Stimulated activated CD8-positive, alpha-beta memory T cell treated with anti-CD3 and anti-CD28 coated beads, Interleukin-4, amount 100 ng/mL, for 1 hour (primary cell): ENCODE data around the gene SLC22A5.
A peak's percentile ranks its signal among the peaks of the same experiment; 100 is the strongest.
"Not testable (repeated sequence)": the region's sequence is repeated elsewhere in the genome, so short reads cannot be mapped to it uniquely, and the experiment has no call there.

Experiments used
- DNase-seq, 2 donors: peaks; one replicate each; pipeline ENCODE4 v3.0.0-alpha.2; 2020; ENCODE audit warnings: low read depth in 2 of 2, low spot score in 1 of 2

SLC22A5 gene

DNA sequence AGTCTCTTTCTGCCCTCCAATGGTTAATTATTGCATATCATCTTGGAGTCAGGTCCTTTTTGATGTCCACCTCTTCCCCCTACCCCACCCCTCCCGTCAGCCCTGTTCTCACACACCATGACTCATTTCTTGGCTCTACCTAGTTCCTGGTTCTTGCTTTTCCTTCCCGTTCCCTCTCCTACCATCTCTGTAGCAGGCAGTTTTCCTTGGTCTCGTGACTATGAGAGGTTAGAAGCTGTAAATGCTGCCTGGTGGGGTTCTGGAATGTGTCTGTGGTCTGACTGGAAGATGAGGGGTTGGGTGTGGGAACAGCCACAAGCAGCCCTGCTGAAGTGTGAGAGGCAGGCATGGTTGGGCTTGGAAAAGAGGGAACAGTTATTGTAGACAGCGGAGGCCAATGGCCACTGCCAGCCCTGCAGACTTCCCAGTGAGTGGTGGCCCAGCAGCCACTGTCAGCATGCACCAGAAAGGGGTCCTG lies 18.2 kb downstream of the SLC22A5 start:
- no peak for DNase-seq

DNA sequence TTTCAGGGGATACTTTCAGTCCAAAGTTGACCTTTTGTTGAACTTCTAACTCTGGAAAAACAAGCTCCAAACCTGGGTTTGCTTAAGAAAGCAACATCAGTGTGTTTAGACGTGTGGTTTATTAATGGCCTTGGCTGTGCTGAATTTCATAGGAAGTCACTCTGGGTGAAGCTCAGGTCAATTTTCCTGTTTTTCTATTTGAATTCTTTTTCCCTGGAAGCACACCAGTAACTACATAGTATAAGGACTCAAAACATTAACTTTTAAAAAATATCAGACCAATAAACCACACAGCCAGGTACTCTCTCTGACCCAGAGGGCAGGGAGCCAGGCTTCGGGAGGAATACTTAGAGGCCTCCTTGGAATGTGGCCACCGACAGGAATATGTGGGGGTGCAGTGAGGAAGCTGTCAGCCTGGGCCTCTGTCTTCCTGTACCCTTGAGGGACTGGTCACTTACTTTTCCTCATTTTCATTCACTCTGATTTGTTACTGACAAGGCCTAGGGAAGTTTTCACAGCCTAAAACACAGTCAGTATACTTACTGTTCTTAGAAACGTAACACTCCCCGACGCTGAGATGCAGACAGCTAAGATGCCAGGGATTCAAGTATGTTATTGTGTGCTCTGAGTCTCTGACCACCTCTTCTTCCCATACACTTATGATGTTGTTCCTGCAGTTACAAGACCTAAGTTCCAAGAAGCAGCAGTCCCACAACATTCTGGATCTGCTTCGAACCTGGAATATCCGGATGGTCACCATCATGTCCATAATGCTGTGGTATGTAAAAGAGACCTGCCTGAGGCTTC lies 18.9 kb downstream of the SLC22A5 start:
- no peak for DNase-seq

DNA sequence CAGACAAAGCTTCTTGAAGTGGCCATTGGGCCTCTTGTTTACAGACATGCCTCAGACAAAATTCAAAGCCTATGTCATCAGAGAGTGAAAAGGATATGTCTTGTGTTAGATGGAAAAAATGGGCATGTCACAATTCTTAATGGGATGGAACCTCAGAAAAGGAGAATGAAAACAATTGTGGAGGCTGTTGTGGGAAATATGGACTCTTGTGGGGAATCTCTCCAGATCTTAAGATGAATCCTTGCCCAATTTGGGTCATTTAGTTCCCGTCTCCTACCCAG lies 19.5 kb downstream of the SLC22A5 start:
- DNase-seq = no peak

DNA sequence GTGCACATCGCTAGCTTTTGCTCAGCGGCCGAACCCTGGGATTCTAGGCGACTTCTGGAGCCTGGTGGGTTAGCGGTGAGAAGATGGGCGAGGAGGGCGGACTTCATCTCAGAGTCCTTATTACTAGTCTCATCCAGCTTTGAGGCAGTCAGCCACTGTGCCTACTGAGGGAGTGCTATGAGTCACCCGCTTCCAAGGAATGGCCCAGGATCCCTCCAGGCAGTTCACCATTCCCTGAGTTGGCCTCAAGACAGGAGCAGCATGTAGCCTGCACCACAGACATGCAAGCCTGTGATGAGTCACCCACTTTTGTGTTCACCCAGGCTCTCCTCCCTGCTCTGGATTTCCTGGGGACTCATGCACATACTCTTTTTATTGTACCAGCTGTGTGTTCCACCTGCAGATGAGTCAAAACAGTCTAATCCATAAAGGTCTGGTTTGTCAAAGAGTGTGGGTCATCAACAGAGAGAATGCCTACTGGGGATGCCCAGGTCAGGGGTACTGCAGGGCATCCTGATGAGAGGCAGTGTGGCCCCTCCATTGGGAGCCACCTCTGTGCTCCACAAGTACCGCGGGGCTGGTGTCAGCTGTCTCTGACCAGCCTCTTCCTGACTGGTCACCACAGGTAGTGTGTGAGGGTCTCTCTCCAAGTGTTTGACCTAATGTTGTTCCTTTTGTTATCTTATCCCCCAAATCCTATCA lies 20.2 kb downstream of the SLC22A5 start:
- DNase-seq = no peak

DNA sequence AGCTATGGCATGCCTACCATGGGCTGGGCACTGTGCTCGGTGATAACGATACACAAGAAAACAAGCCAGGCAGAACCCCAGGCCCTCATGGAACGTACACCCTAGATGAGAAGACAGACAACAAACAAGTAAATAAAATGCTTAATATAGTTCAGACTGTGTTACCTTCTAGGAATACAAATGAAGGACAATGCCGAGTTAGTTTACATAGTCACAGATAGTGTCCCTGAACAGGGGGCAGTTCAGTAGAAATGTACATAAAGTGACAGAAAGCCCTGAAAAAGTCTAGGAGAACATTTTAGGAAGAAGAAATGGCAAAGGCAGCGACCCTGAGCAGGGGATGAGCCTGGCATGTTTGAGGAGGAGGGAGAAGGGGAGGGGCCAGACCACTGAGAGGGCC lies 21.7 kb downstream of the SLC22A5 start:
- DNase-seq = no peak

DNA sequence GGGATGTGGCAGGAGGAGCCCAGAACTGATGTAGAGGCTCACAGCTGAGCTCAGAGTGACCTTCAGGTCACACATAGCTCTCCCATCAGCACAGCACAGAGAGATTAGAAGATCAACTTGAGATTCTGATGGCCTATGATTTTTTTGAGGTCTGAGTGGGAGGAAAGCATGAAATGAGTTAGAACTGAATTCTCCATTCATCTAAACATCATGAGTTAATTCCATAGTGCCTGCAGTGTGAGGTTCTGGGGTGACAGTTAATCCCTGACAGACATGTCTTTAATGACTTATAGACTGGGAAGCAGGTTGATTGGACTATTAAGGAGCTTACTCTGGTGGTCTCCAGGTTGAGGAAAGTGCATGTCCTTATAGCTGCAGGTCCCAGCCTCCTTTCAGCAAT lies 22.4 kb downstream of the SLC22A5 start:
- DNase-seq = no peak

DNA sequence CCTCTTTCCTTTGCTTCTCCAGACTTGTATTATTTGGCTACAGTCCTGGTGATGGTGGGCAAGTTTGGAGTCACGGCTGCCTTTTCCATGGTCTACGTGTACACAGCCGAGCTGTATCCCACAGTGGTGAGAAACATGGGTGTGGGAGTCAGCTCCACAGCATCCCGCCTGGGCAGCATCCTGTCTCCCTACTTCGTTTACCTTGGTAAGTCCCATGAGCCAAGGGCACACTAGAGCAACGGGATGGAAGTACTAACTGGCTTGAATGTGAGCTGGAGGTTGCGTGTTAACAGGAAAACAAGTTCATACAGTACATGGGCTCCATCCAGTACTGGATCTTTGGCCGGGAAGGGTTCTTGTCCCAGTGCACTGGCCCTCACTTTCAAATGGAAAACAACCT lies 22.9 kb downstream of the SLC22A5 start:
- no peak for DNase-seq

DNA sequence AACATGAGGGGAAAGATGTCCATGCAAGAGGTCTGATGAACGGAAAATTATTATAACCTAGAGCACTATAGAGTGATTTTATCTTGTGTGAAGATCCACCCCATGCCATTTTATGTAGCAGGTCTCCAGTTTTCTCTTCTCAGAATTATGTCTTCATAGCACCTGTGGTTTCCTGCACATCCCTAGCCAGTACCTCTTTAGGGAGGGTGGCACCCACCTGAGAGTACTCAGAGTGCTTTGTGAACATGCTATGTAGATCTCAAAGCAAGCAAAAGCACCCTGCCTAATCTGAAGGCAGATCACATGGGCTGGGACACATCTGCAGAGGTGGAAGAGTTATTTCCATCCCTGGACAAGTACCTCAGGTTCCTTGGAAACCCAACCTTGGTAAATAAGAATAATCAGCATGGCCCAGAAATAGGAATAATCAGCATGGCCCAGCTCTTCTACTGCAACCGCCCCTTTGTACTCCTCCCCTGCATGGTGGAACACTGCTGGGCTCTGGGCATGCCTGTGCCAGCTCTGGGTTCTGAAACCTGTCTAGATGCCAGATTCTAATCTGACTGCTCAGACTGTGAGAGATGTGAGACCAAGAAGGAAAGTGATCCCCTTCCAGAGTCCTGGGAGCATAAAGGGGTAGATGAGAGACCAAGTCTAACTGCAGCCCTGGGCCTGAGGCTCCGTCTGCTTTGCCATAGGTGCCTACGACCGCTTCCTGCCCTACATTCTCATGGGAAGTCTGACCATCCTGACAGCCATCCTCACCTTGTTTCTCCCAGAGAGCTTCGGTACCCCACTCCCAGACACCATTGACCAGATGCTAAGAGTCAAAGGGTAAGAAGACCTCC lies 23.7 kb downstream of the SLC22A5 start:
- DNase-seq = no peak

DNA sequence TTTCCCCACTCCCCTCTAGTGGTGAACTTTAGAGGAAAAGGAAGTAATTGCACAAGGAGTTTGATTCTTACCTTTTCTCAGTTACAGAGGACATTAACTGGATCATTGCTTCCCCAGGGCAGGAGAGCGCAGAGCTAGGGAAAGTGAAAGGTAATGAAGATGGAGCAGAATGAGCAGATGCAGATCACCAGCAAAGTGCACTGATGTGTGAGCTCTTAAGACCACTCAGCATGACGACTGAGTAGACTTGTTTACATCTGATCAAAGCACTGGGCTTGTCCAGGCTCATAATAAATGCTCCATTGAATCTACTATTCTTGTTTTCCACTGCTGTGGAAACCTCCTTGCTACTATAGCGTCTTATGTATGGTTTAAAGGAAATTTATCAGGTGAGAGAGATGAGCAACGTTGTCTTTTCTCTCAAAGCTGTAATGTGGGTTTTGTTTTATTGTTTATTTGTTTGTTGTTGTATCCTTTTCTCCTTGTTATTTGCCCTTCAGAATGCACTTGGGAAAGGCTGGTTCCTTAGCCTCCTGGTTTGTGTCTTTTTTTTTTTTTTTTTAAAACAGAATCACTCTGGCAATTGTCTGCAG lies 25.3 kb downstream of the SLC22A5 start:
- no peak for DNase-seq

DNA sequence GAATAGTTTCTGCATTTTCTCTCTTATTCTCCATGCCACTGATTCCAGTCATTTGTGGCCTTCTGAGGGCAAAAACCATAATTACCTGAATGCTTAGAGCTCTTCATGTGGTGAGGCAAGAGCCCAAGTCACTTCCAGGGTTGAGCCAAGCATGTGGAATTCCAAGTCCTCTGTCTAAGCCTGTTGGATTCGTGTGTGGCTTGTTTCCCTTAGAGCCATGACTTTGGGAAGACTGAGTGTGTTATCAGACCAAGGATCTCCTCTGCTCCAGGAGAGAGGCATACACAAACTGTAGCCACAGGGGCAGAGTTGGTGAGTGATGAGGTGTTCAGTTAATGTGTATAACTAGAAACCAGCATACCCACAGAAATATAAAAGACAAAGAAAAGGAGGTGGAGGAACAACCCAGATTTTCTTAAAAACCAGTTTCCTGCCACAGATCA lies 27.1 kb downstream of the SLC22A5 start:
- no peak for DNase-seq

DNA sequence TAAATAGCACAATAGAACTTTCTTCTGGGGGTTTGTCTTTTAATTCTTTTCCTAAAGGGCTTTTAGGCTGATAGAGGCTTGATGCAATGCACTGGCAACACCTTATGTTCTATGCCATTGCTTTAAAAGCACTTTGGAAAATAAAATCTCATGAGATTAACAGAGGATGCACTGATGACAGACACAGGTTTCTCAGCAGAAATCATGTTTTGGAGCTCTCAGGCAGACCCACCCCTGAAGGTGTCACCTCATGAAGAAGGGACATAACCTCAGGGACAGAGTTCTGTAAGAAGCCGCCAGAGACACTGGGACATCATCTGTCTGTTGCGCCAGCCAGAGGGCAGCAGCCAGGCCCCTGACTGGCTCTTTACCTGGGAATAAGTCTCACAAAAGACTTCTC lies 27.7 kb downstream of the SLC22A5 start:
- DNase-seq = no peak

DNA sequence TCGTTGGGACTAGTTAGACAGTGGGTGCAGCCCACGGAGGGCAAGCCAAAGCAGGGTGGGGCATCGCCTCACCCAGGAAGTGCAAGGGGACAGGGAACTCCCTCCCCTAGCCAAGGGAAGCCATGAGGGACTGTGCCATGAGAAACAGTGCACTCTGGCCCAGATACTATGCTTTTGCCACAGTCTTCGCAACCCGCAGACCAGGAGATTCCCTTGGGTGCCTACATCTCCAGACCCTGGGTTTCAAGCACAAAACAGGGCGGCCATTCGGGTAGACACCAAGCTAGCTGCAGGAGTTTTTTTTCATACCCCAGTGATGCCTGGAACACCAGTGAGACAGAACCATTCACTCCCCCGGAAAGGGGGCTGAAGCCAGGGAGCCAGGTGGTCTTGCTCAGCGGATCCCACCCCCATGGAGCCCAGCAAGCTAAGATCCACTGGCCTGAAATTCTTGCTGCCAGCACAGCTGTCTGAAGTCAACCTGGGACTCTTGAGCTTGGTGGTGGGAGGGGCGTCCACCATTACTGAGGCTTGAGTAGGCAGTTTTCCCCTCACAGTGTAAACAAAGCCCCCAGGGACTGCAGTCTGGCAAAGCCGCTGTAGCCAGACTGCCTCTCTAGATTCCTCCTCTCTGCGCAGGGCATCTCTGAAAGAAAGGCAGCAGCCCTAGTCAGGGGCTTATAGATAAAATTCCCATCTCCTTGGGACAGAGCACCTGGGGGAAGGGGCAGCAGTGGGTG lies 28.6 kb downstream of the SLC22A5 start:
- not testable (repeated sequence) for DNase-seq

DNA sequence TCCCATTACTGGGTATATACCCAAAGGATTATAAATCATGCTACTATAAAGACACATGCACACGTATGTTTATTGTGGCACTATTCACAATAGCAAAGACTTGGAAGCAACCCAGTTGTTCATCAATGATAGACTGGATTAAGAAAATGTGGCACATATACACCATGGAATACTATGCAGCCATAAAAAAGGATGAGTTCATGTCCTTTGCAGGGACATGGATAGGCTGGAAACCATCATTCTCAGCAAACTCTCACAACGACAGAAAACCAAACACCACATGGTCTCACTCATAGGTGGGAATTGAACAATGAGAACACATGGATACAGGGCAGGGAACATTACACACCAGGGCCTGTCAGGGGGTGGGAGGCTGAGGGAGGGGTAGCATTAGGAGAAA lies 34.5 kb downstream of the SLC22A5 start:
- not testable (repeated sequence) for DNase-seq

DNA sequence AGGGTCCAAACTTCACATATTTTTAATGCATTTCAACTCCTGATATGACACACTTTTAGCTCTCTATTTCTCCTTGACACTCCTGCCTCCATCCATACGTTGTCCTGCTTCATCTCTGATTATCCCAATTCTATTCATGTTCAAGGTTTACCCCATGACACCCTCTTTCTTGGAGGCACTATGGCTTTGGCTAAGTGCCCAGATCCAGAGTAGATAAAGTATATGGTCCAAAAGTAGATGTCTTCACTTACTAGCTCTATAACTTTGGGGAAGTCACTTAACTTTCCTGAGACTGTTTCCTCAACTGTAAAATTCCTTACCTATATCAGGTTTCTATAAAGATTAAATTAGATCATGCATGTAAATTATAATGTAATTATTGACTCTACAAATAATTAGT lies 36.1 kb downstream of the SLC22A5 start:
- DNase-seq = no peak

DNA sequence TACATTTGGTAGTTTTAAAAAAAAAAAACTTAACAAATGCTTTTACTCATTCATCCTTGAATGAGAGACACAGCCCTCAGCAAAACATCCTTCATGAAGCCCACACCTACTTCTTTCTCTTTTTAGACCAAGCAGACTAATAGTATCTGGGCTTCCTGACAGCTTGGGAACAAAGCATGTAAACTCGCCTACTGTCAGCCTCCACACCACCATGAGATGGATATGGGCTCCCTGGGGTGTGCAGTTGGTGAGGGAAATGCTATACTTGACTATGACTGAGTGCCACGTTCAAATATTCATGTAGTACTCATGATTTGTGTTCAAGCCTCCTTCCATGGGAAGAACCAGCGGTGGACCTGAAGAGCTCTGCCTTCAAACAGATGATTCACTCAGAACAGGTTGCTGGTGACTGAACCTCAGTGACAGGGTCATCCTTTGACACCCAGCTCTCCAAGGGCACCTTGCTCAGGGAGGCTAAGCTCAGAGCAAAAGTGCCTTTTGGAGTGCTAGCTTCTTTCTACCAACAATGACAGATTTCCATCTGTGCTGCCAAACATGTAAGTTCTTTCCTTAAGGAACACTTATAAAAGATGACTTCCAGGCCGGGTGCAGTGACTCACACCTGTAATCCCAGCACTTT lies 36.8 kb downstream of the SLC22A5 start:
- DNase-seq = no peak

DNA sequence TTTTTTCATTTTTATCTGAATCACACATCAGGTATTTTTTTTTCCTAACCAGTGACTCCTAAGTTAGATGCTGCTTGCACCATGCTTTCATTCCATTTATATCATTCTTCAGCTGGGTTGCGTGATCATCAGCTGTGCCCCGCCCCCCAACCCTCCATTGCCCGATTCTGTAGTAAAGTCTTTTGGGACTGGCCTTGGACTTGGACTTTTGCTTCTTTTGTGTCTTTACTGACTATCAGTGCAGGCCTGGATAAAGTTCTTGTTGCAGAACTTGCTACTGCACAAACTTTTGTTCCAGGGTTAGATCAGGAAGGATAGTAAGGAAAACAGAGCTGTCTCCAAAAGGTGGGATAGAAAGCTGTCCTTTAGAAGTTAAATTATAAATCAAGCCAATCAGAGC lies 38.5 kb downstream of the SLC22A5 start:
- no peak for DNase-seq

DNA sequence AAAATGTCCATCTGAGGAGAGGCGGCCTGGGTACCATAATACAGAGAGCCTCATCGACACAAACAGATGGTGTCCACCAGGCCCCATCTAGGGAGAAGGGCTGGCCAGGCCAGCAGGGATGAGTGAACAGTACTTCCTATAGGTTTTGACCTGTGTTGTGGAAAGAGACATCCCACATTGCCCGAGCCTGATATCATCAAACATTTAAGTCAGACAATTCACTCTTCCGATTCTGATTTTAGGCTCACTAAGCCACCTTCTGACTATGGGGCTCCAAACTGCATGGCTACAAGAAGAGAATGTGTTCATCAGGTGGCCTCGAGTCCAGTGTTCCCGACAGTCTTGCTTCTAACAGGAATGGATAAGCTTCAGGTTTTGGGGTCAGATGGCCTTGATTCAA lies 38.9 kb downstream of the SLC22A5 start:
- DNase-seq = no peak

DNA sequence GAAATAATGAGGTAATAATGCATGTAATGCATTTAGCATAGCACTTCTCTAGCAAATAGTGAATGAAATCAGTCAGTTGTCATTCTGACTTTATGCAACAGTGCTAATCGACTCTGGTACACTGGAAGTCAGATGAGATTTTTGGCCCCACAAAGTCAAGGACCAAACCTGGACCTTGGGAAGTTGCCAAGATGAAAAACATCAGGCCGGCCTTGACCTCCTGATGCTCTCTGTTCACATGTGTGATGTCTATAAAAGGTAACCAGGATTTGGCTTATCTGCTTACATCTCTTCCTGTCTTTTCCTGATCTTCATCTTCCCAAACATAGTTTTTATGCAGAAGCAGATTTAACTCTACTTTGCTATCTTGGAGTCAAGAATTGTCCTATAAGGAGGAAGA lies 39.5 kb downstream of the SLC22A5 start:
- no peak for DNase-seq

DNA sequence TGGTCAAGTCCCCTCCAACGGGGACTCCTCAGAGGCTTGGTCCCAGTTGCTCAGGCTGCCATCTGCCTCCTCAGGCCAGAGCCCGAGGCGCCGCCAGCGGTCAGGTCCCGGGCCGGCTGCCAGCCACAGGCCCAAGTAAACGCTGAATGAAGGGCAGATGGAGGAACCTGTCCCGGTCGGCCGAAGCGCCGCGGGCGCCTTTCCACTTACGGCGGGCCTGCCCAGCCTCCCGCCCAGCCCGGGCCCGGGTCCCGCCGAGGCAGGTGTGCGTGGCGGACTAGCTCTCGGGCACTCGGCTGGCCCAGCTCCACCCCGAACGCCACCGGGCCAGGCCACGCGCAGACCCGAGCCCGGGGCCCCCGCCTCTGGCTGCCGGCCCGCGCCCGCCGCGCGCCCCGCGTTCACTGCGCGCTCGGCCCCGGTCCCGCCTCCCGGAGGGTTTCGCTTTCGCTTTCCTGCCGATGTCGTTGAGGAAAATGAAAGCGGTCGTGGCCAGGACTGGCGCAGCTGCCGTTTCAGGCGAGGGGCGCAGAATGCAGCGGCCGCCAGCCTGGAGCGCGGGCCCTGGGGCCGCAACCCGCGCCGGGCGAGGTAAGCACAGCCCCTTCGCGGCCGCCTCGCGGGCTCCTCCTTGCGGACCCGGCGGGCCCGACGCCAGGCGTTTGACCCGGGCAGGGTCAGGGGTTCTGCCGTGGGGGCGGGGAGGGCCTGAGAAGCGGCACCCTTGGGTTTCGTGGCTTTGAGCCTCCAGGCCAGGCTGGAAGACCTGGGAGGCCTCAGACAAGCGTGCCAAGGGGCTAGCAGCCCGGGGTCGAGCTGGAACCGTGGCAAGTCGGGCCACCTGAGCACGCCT lies 41.2 kb downstream of the SLC22A5 start:
- DNase-seq = peak in 1 of 2 donors; percentile 61
